Astrocyte of the spinal cord (primary cell): ENCODE data around the gene DEK.

Experiments used
- DNase-seq: peaks from one replicate; pipeline ENCODE4 v3.0.0; 2011; ENCODE audit warnings: low read depth, low spot score
- H3K4me3 ChIP-seq: 2 replicates; pipeline ENCODE4 v1.5.1; 2011; ENCODE audit warnings: low read depth, mild to moderate bottlenecking, low read length, moderate library complexity
- in situ Hi-C: cut with HindIII; loops from 2 replicates; pipeline ENCODE4 v1.10.0; 2017; ENCODE audit warnings: low sequenced_read_pairs
- TF ChIP-seq, protein P1 (sequence below): IDR thresholded peaks from 2 replicates; pipeline ENCODE4 v1.5.1; 2012; ENCODE audit warnings: low read depth, mild to moderate bottlenecking, low read length, inconsistent platforms

The DEK gene

DNA sequence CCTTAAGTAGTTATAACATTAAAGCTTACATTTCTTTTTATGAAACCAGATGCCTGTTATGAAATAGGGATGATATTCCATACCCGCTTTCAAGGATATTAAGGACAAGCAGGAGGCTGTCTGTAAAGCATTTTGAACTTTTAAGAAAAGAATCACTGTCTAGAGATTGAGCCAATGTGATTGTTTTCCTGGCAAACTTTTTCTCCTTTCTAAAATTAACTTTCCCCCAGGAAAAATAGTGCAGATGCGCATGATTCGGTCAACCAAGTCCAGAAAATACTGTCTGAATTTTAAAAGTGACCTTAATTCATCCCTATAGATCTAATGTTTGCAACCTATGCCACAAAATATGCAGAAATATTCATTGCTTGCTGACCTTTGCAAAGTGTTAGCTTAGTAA, 15.1 kb upstream of the DEK start:
- no peak for DNase-seq
- TF ChIP-seq, protein P1, sequence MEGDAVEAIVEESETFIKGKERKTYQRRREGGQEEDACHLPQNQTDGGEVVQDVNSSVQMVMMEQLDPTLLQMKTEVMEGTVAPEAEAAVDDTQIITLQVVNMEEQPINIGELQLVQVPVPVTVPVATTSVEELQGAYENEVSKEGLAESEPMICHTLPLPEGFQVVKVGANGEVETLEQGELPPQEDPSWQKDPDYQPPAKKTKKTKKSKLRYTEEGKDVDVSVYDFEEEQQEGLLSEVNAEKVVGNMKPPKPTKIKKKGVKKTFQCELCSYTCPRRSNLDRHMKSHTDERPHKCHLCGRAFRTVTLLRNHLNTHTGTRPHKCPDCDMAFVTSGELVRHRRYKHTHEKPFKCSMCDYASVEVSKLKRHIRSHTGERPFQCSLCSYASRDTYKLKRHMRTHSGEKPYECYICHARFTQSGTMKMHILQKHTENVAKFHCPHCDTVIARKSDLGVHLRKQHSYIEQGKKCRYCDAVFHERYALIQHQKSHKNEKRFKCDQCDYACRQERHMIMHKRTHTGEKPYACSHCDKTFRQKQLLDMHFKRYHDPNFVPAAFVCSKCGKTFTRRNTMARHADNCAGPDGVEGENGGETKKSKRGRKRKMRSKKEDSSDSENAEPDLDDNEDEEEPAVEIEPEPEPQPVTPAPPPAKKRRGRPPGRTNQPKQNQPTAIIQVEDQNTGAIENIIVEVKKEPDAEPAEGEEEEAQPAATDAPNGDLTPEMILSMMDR = no peak
- in situ Hi-C loops = no loop called here
- no peak overlapping the region for H3K4me3 ChIP-seq

DNA sequence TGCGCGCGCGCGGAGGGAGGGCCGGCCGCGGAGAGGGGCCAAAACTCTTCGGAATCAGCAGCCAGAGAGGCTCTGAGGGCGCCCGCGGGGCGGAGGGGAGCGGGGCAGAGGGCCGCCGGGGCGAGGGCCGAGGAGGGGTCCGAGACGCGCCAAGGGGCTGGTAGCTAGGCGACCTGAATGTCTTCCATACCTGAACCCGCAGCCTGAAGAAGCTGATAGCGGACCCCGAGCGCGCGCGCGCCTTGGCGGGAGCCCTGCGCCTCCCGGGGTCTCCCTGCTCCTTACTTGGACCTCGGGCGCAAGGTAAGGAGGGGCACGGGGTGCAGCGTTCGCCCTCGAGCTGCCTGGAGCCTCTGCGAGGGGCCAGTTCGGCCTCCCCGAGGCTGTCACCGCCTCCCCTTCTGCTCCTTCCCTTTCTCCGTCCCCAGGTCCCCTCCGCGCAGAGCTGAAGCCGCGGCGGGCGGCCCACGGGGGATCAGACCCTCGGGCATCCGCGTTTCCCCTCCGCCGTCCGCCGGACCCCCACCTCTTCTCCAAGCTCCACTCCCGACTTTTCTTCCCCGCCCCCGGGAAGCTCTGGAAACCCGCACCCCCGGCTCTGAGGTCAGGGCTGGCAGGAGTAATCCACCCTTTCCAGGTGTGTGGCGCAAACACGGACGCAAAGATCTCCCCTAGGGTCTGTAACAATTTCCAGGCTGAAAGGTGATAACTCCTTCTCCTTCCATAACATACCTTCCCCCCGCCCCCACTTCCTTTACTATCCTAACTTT, 13.1 kb upstream of the DEK start:
- H3K4me3 ChIP-seq = peak overlapping the region; percentile 39
- TF ChIP-seq, protein P1 = no peak
- in situ Hi-C loops = no loop called here
- DNase-seq = no peak

DNA sequence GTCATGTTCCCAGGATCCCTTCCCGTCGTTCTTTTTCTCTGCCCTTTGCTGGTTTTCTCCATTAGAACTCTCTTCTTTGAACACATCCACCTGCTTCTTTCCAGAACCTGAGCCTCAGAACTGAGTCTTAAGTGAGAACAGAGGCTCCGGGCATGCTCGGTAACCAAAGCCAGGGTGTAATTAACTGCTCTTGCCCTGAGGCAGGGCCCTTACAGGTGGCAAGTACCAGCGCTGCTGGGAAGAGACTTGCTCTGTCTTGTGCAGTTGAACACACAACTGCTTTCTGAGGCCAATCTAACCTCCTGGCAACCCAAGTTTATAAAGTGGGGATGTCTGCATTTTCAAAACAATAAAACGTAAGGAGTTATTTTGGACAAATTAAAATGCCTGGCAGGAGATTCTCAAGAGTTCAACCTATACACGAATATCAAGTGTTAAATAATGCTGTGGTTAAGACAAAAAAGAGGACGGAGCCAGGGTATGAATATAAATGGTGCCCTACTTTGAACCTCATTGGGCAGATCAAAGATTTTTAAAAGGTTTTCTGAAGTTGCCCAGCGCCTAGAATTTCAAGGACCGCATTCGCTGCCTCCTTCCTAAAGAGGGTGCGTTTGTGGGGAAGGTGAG, 12.4 kb upstream of the DEK start:
- in situ Hi-C loops = no loop called here
- peak overlapping the region; percentile 39 for H3K4me3 ChIP-seq
- TF ChIP-seq, protein P1 = no peak
- no peak for DNase-seq

DNA sequence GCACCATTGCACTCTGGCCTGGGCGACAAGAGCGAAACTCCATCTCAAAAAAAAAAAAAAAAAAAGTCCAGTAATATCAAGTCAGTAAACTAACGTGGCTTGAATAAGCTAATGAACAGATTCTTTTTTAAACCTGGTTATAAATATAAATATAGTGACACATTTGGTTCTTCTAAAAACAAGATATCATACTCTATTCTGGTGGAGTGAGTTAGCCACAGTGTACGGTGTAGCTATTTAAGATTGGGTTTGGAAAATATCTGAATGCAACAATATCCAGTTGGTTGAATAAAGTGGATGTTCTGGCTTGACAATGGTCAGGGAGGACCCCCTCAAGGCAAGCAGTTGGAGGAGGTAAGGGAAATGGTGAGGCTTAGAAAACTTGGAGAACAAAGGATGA, 5.9 kb upstream of the DEK start:
- in situ Hi-C loops = no loop called here
- no peak for DNase-seq
- TF ChIP-seq, protein P1 = no peak
- H3K4me3 ChIP-seq = no peak overlapping the region

DNA sequence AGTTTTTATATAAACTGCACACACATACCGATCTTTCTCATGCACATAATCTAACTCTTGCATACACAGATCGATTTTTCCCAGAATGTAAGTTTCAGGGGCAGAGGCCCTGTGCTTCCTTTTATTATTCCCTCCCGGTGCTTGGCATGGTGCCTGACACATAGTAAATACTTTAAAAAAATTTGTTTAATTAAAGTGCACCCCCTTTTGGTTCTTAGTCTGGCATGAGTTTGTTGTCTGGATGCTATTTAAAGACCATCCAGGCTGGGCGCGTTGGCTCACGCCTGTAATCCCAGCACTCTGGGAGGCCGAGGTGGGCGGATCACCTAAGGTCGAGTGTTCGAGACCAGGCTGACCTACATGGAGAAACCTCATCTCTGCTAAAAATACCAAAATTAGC, 5.4 kb upstream of the DEK start:
- in situ Hi-C loops = no loop called here
- no peak for DNase-seq
- H3K4me3 ChIP-seq = no peak overlapping the region
- TF ChIP-seq, protein P1 = no peak

DNA sequence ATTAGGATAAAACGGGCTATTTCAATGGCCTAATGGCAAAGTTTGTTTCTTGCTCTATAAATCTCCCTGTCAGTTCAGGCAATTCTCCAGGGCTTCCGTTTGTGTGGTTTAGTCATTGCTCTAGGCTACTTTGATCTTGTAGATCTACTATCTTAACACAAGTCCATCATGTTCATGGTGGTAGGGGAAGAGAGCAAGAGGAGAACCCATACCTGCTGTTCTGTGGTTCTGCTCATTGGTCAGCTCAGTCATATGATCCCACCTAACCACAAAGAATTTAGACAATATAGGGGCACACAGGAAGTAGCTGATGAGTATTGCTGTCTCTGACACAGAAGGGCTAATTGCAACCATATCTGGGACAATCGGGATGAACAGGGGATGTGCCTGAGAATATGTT, 4.9 kb upstream of the DEK start:
- H3K4me3 ChIP-seq = no peak overlapping the region
- peak; percentile 26 for DNase-seq
- TF ChIP-seq, protein P1 = no peak
- in situ Hi-C loops = no loop called here
